ENCODE measurements around the gene ITFG2. TPM values are rescaled to one million over a fixed set of nuclear protein-coding genes. Genes with fewer than 3 reads are reported as not detected.

ITFG2 gene
- total and polyA plus RNA-seq, 2 donors (not counting 3 experiments of a cell fraction or from before 2014, with no cell fraction given): 25.0 to 31.9 TPM

- no peak overlapping the region for H3K9ac ChIP-seq (replicated peaks; ENCODE audit: extremely low read depth, insufficient read depth, low read length)
- no peak overlapping the region for H2AFZ ChIP-seq (ENCODE audit: low read depth, low read length)
- H3K36me3 ChIP-seq (ENCODE audit: control insufficient read depth in 2 of 2, extremely low read depth in 1 of 2, insufficient read depth in 2 of 2, low read length in 2 of 2): peaks cover 15 to 42% of the 10 kb centered on the region in 2 experiments
- BruUV-seq (replicated peaks): no TSS peak
- no peak for DNase-seq (ENCODE audit: low read depth, low spot score)
- ChIA-PET CTCF (interaction anchor here (0.8 kb wide), 1 partner anchor 11 kb away, joined by 4 read pairs; no protein-coding TSS in a partner anchor), POLR2A (no interaction called here)
- no peaks in the 10 kb centered on the region for H3K4me1 ChIP-seq (ENCODE audit: control insufficient read depth, extremely low read depth, insufficient read depth, low read length)
- no peaks in the 10 kb centered on the region for H3K79me2 ChIP-seq (ENCODE audit: control insufficient read depth, insufficient read depth, low read length)
- H3K27me3 ChIP-seq (ENCODE audit: control insufficient read depth in 2 of 2, insufficient read depth in 2 of 2, low read length in 2 of 2): no peaks in the 10 kb centered on the region
- dilution Hi-C loops (cut with MboI; ENCODE audit: extremely low pct_ligation_motif_present, low sequenced_read_pairs): no loop called here
- H3K9me3 ChIP-seq (replicated peaks; ENCODE audit: control insufficient read depth, insufficient read depth, low read length): no peaks in the 10 kb centered on the region
- no peaks in the 10 kb centered on the region for H3K9me1 ChIP-seq (replicated peaks; ENCODE audit: control insufficient read depth, extremely low read depth, insufficient read depth, low read length)
- TF ChIP-seq MAX (IDR thresholded peaks at IDR 0.05; ENCODE audit: insufficient read depth, insufficient read length): no peak
- no peak for TF ChIP-seq JUN (IDR thresholded peaks at IDR 0.05; ENCODE audit: borderline replicate concordance, insufficient read depth, insufficient read length, low read depth)
- TF ChIP-seq FOS (IDR thresholded peaks at IDR 0.05; ENCODE audit: borderline replicate concordance, insufficient read depth, low read length): no peak
- no peak for TF ChIP-seq MYC (IDR thresholded peaks at IDR 0.05; ENCODE audit: low read depth, low read length)
- TF ChIP-seq POLR2A (IDR thresholded peaks at IDR 0.05; ENCODE audit: low read depth, low read length): no peak
- no peak for TF ChIP-seq EZH2 (IDR thresholded peaks at IDR 0.05; ENCODE audit: borderline replicate concordance, low read depth, low read length, severe bottlenecking)
- no peak for TF ChIP-seq CTCF (IDR thresholded peaks at IDR 0.05; ENCODE audit: extremely low read depth in 1 of 2, insufficient read depth in 1 of 2, low read depth in 1 of 2, low read length in 2 of 2)
- TF ChIP-seq GATA2 (IDR thresholded peaks at IDR 0.05; ENCODE audit: insufficient read depth, insufficient read length, low read depth, low read length): no peak
- TF ChIP-seq POLR2AphosphoS5 (IDR thresholded peaks at IDR 0.05; ENCODE audit: insufficient read depth, low read depth, low read length): no peak
- no peak overlapping the region for H3K4me3 ChIP-seq (replicated peaks in 1 of 3; ENCODE audit: insufficient read depth in 1 of 3, low read depth in 1 of 3, low read length in 3 of 3)
- intact Hi-C loops (cut with micrococcal nuclease): no loop called here
- no peak overlapping the region for H3K4me2 ChIP-seq (ENCODE audit: insufficient read depth, low read length)
- no peak overlapping the region for H3K27ac ChIP-seq (ENCODE audit: insufficient read depth, low read depth, low read length)
- FAIRE-seq: no peak
- no peaks in the 10 kb centered on the region for H4K20me1 ChIP-seq (replicated peaks; ENCODE audit: control insufficient read depth, extremely low read depth, insufficient read depth, low read length)
These were observed 12.1 kb downstream of the ITFG2 start for GRCh38 chr12:2824541-2824940.
